ENCODE results near the gene IGF1R. TPM values are rescaled to one million over a fixed set of nuclear protein-coding genes. Genes with fewer than 3 reads are reported as not detected.

The IGF1R gene
- total RNA-seq, 1 donor from 2014 or later, result 151 TPM

- H3K4me1 ChIP-seq, result peaks cover 20 to 57% of the 10 kb centered on the region in 2 donors
- no peak for TF ChIP-seq CTCF (IDR thresholded peaks at IDR 0.05)
- no peaks in the 10 kb centered on the region for H3K27me3 ChIP-seq
- H3K9me3 ChIP-seq, result no peaks in the 10 kb centered on the region
- no peak overlapping the region for H3K4me3 ChIP-seq
- H3K27ac ChIP-seq, result peak overlapping the region; percentile 95 to 98
- intact Hi-C loops (cut with DNase I), result no loop called here
- H3K36me3 ChIP-seq, result peaks cover 38 to 48% of the 10 kb centered on the region in 2 donors
- DNase-seq (ENCODE audit: low spot score in 2 of 2), result no peak
Observed at GRCh38 chr15:98952381-98952803, 304.1 kb downstream of the IGF1R start.

GRCh38 chr15:98953000-98953787, 304.9 kb downstream of the IGF1R start:
- no peak for DNase-seq (ENCODE audit: low spot score in 2 of 2)
- no peak for TF ChIP-seq CTCF (IDR thresholded peaks at IDR 0.05)
- H3K9me3 ChIP-seq, result no peaks in the 10 kb centered on the region
- peaks cover 43 to 55% of the 10 kb centered on the region in 2 donors for H3K36me3 ChIP-seq
- intact Hi-C loops (cut with DNase I), result no loop called here
- H3K4me3 ChIP-seq, result no peak overlapping the region
- H3K4me1 ChIP-seq, result peaks cover 20 to 49% of the 10 kb centered on the region in 2 donors
- H3K27me3 ChIP-seq, result no peaks in the 10 kb centered on the region
- peak overlapping the region; percentile 95 to 98 for H3K27ac ChIP-seq

GRCh38 chr15:98953968-98954367, 305.6 kb downstream of the IGF1R start:
- peak overlapping the region; percentile 95 to 98 for H3K27ac ChIP-seq
- no peak for TF ChIP-seq CTCF (IDR thresholded peaks at IDR 0.05)
- H3K9me3 ChIP-seq, result no peaks in the 10 kb centered on the region
- intact Hi-C loops (cut with DNase I), result loop anchor here (2.0 kb wide), 5 partner anchors 29 to 307 kb away; no protein-coding TSS in a partner anchor
- no peak for DNase-seq (ENCODE audit: low spot score in 2 of 2)
- peaks cover 20 to 48% of the 10 kb centered on the region in 2 donors for H3K4me1 ChIP-seq
- no peaks in the 10 kb centered on the region for H3K27me3 ChIP-seq
- H3K36me3 ChIP-seq, result peaks cover 43 to 55% of the 10 kb centered on the region in 2 donors
- H3K4me3 ChIP-seq, result no peak overlapping the region

GRCh38 chr15:98954411-98954810, 306.1 kb downstream of the IGF1R start:
- peak; percentile 84 to 97 for DNase-seq (ENCODE audit: low spot score in 2 of 2)
- intact Hi-C loops (cut with DNase I), result loop anchor here (2.0 kb wide), 5 partner anchors 28 to 308 kb away; no protein-coding TSS in a partner anchor
- Histone ChIP-seq H3K27me3 (no peaks in the 10 kb centered on the region), H3K4me3 (no peak overlapping the region), H3K9me3 (no peaks in the 10 kb centered on the region), H3K4me1 (peaks cover 20 to 48% of the 10 kb centered on the region in 2 donors), H3K36me3 (peaks cover 42 to 55% of the 10 kb centered on the region in 2 donors), H3K27ac (peak overlapping the region; percentile 95 to 98)
- no peak for TF ChIP-seq CTCF (IDR thresholded peaks at IDR 0.05)

- intact Hi-C loops (cut with DNase I), result loop anchor here (2.0 kb wide), 5 partner anchors 27 to 309 kb away; no protein-coding TSS in a partner anchor
- Histone ChIP-seq H3K27ac (peak overlapping the region; percentile 95 to 98), H3K4me3 (no peak overlapping the region), H3K27me3 (no peaks in the 10 kb centered on the region), H3K4me1 (peaks cover 20 to 48% of the 10 kb centered on the region in 2 donors), H3K9me3 (no peaks in the 10 kb centered on the region), H3K36me3 (peaks cover 39 to 55% of the 10 kb centered on the region in 2 donors)
- DNase-seq (ENCODE audit: low spot score in 2 of 2), result no peak
- TF ChIP-seq CTCF (IDR thresholded peaks at IDR 0.05), result no peak
Observed at GRCh38 chr15:98955331-98955730, 307.0 kb downstream of the IGF1R start.

Data from ascending aorta (tissue), 2 donors.